ENCODE data around the gene FZD2.
"Not testable (repeated sequence)": the region's sequence is repeated elsewhere in the genome, so short reads cannot be mapped to it uniquely, and the experiment has no call there.

The FZD2 gene

GRCh38 chr17:44556832-44557606 lies at the start of gene FZD2:
TSS of gene FZD2 (plus strand) at chr17:44557484. CDS start at chr17:44557689, 205 bp downstream.
- Histone ChIP-seq H3K4me3 (ENCODE audit: low read length) (peak within 1 kb of the TSS; percentile 89), H3K27me3 (ENCODE audit: insufficient read depth, low read length) (no peaks in the 10 kb centered on the region), H3K4me1 (ENCODE audit: insufficient read depth, low read length) (peaks cover 34% of the 10 kb centered on the region), H3K9me3 (ENCODE audit: low read length) (no peaks in the 10 kb centered on the region), H2AFZ (ENCODE audit: low read depth, low read length) (no peak within 1 kb of the TSS), H3K36me3 (ENCODE audit: insufficient read depth, low read length) (peaks cover 2% of the 10 kb centered on the region)

DNA sequence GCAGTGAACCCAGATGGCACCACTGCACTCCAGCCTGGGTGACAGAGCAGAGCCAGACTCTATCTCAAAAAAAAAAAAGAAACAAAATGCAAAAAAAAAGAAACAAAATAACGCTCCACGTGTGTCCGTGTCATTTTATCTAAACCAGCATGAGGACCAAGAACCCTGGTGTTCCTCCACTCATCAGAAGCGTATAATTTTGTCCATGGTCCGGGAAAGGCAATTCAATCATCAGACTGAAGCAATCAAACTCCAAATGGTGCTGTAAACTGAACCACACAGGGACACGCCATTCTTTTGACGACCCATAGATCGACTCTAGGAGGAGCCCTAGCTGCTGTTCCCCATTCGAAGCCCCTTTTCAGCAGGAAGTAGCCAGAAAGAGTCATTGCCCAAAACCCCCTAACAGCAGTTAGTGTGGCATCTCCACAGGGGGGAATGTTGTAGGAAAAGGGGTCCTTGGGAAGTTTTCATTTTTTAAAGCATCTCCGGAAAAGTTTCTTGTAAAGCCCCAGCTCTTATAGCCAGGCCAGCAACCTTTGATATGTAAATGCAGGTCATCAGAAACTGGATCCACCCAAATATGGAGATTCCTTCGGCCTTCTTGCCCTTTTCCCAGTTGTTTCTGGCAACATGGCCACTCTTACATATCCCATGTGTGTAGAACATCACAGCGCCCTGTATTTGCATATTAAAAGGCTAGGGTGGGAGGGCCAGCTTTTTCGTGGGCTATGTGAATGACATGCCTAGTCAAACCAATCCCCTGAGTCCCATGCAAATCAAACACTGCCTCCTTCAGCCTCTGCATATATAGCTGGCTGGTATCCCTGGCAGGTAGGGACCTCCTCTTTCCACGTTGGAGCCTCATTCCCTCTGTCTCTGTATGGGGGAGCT lies 45.8 kb upstream of the FZD2 start:
- H3K27me3 ChIP-seq (ENCODE audit: insufficient read depth, low read length); H3K9me3 ChIP-seq (ENCODE audit: low read length); H3K4me1 ChIP-seq (ENCODE audit: insufficient read depth, low read length); H3K36me3 ChIP-seq (ENCODE audit: insufficient read depth, low read length): not testable (repeated sequence)
- Histone ChIP-seq H3K4me3 (ENCODE audit: low read length) (peak overlapping the region; percentile 55), H2AFZ (ENCODE audit: low read depth, low read length) (peak overlapping the region; percentile 30)

DNA sequence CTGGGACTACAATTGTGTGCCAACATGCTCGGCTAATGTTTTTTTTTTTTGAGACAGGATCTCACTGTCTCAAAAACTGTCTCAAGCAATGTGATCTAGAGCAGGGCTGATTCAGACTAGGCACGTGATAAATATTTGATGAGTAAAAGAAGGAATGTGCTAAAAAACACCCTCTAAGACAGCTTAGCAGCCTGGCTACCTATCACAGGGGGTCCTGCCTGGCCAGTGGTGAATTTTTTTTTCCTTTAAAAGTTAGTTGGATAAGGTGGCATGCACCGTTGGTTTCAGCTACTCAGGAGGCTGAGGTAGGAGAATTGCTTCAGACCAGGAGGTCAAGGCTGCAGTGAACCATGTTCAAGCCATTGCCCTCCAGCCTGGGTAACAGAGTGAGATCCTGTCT lies 39.3 kb upstream of the FZD2 start:
- Histone ChIP-seq H3K36me3 (ENCODE audit: insufficient read depth, low read length) (no peaks in the 10 kb centered on the region), H2AFZ (ENCODE audit: low read depth, low read length) (no peak overlapping the region), H3K4me1 (ENCODE audit: insufficient read depth, low read length) (no peaks in the 10 kb centered on the region), H3K4me3 (ENCODE audit: low read length) (no peak overlapping the region), H3K9me3 (ENCODE audit: low read length) (no peaks in the 10 kb centered on the region), H3K27me3 (ENCODE audit: insufficient read depth, low read length) (no peaks in the 10 kb centered on the region)

DNA sequence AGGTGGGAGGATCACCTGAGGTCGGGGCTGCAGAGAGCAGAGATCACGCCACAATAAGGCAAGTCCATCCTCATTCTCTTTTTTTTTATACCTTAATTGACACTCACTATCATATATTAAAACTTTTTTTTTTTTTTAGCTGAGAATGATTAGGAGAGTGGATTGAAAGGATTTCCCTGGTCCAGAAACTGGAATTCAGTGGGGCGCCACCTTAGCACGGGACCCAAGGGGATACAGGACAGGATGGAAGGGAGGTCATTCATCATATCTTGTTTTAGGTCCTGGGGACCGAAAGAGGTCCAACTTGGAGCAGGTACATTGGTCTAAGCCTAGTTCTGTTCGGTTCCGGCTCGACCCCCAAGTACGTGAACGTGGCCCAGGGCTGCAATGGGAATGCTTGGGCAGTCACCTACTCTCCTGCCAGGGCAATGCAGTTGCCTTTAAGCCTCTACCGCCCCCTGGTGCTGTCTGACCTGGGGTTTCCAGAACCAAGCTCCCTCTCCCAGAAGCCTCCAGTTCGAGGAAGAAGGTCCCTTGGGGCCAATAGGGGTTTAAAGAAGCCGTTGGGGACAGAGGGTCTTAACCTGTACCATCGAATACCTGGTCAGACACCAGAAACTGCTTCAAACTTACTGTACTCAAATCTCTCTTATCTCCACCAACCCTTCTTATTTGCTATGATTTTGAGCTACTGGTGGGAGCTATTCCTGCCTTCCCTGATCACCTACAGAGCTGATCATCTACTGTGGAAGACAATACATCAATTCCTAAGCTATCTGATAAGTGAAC lies 34.2 kb upstream of the FZD2 start:
- Histone ChIP-seq H3K4me1 (ENCODE audit: insufficient read depth, low read length) (no peaks in the 10 kb centered on the region), H2AFZ (ENCODE audit: low read depth, low read length) (no peak overlapping the region), H3K27me3 (ENCODE audit: insufficient read depth, low read length) (no peaks in the 10 kb centered on the region)

GRCh38 chr17:44523672-44523972 lies 33.7 kb upstream of the FZD2 start:
- no peaks in the 10 kb centered on the region for H3K27me3 ChIP-seq (ENCODE audit: insufficient read depth, low read length)
- no peaks in the 10 kb centered on the region for H3K9me3 ChIP-seq (ENCODE audit: low read length)
- H3K36me3 ChIP-seq (ENCODE audit: insufficient read depth, low read length) = no peaks in the 10 kb centered on the region
- H3K4me3 ChIP-seq (ENCODE audit: low read length) = no peak overlapping the region
- no peaks in the 10 kb centered on the region for H3K4me1 ChIP-seq (ENCODE audit: insufficient read depth, low read length)
- no peak overlapping the region for H2AFZ ChIP-seq (ENCODE audit: low read depth, low read length)

More for the DNA sequence above, 34.2 kb upstream of the FZD2 start:
- Histone ChIP-seq H3K36me3 (ENCODE audit: insufficient read depth, low read length) (no peaks in the 10 kb centered on the region), H3K4me3 (ENCODE audit: low read length) (no peak overlapping the region), H3K9me3 (ENCODE audit: low read length) (no peaks in the 10 kb centered on the region)

DNA sequence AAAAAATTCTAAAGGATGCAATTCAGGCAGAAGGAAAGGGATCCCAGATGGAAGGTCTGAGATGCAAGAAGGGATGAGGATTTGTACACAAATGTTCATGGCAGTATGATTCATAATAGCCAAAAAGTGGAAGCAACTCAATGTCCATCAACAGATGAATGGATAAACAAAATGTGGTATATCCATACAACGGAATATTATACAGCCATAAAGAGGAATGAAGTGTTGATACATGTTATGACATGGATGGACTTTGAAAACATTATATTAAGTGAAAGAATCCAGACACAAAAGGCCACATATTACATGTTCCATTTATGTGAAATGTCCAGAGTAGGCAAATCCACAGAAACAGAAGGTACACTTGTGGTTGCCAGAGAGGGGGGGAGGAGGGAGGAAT lies 30.2 kb upstream of the FZD2 start:
- no peak overlapping the region for H3K4me3 ChIP-seq (ENCODE audit: low read length)
- no peaks in the 10 kb centered on the region for H3K27me3 ChIP-seq (ENCODE audit: insufficient read depth, low read length)
- peaks cover 2% of the 10 kb centered on the region for H3K9me3 ChIP-seq (ENCODE audit: low read length)
- H3K4me1 ChIP-seq (ENCODE audit: insufficient read depth, low read length) = no peaks in the 10 kb centered on the region
- no peak overlapping the region for H2AFZ ChIP-seq (ENCODE audit: low read depth, low read length)
- H3K36me3 ChIP-seq (ENCODE audit: insufficient read depth, low read length) = no peaks in the 10 kb centered on the region

DNA sequence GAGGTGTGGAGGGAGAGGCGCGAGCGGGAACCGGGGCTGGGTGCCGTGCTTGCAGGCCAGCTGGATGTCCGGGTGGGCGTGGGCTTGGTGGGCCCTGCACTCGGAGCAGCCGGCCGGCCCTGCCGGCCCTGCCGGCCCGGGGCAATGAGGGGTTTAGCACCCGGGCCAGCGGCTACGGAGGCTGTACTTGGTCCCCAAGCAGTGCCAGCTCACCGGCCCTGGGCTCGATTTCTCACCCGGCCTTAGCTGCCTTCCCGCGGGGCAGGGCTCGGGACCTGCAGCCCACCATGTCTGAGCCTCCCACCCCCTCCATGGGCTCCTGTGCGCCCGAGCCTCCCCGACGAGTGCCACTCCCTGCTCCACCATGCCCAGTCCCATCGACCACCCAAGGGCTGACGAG lies 29.3 kb upstream of the FZD2 start:
- Histone ChIP-seq H3K27me3 (ENCODE audit: insufficient read depth, low read length) (no peaks in the 10 kb centered on the region), H2AFZ (ENCODE audit: low read depth, low read length) (no peak overlapping the region), H3K4me3 (ENCODE audit: low read length) (no peak overlapping the region), H3K36me3 (ENCODE audit: insufficient read depth, low read length) (no peaks in the 10 kb centered on the region), H3K4me1 (ENCODE audit: insufficient read depth, low read length) (no peaks in the 10 kb centered on the region), H3K9me3 (ENCODE audit: low read length) (peaks cover 2% of the 10 kb centered on the region)

GRCh38 chr17:44529864-44530263 lies 27.4 kb upstream of the FZD2 start:
- H3K27me3 ChIP-seq (ENCODE audit: insufficient read depth, low read length) = no peaks in the 10 kb centered on the region
- peaks cover 8% of the 10 kb centered on the region for H3K4me1 ChIP-seq (ENCODE audit: insufficient read depth, low read length)
- H3K36me3 ChIP-seq (ENCODE audit: insufficient read depth, low read length) = no peaks in the 10 kb centered on the region

GRCh38 chr17:44530896-44531418 lies 26.3 kb upstream of the FZD2 start:
- peaks cover 2% of the 10 kb centered on the region for H3K9me3 ChIP-seq (ENCODE audit: low read length)
- H3K36me3 ChIP-seq (ENCODE audit: insufficient read depth, low read length) = no peaks in the 10 kb centered on the region
- H3K4me1 ChIP-seq (ENCODE audit: insufficient read depth, low read length) = peaks cover 9% of the 10 kb centered on the region
- H3K27me3 ChIP-seq (ENCODE audit: insufficient read depth, low read length) = no peaks in the 10 kb centered on the region
- H2AFZ ChIP-seq (ENCODE audit: low read depth, low read length) = no peak overlapping the region
- H3K4me3 ChIP-seq (ENCODE audit: low read length) = no peak overlapping the region

More at GRCh38 chr17:44529864-44530263, 27.4 kb upstream of the FZD2 start:
- Histone ChIP-seq H3K4me3 (ENCODE audit: low read length) (no peak overlapping the region), H3K9me3 (ENCODE audit: low read length) (peaks cover 2% of the 10 kb centered on the region), H2AFZ (ENCODE audit: low read depth, low read length) (no peak overlapping the region)

- Histone ChIP-seq H3K27me3 (ENCODE audit: insufficient read depth, low read length) (no peaks in the 10 kb centered on the region), H3K4me1 (ENCODE audit: insufficient read depth, low read length) (peaks cover 21% of the 10 kb centered on the region), H3K9me3 (ENCODE audit: low read length) (peaks cover 2% of the 10 kb centered on the region), H2AFZ (ENCODE audit: low read depth, low read length) (peak overlapping the region; percentile 69), H3K4me3 (ENCODE audit: low read length) (peak overlapping the region; percentile 41), H3K36me3 (ENCODE audit: insufficient read depth, low read length) (no peaks in the 10 kb centered on the region)
Measured at GRCh38 chr17:44533533-44534246, 23.6 kb upstream of the FZD2 start.

DNA sequence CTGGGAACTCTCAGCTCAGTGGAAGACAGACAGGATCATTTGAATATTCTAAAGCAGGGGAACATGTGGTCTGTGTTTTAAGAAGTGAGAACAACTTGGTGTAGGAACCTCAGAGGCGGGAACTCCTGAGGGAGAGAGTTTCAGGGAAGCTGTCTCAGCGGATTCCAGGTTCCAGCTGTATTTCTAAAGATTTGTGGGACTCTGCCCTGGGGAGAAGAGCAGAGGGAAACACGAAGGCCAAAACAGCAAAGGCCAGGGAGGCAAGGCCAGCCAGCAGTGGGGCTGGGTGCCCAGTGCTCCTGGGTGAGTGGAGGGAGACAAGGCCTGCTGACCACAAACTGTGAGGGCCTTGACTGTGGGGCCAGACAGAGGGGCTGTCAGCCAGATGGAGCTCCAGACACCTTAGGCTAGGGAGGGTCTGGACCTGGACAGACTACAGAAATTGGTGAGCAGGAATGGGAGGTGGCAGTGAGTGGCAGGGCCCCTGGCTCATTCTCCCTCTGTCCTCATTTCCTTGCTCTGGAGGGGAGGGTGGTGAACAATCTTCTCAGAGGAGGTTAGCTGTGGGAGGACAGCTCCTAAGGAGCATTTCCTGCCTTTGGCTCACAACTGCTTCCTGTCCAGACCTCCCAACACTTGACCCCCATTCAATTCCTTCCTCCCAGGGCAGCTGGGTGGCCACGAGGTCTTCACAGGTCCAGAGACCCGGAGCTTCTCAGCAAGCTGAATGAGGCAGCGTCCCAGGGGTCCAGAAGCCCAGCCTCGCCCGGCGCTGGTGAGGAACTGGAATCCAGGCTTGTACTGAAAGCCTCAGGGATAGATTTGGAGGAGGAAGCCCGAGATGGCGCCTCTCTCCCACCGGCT lies 21.0 kb upstream of the FZD2 start:
- H2AFZ ChIP-seq (ENCODE audit: low read depth, low read length) = no peak overlapping the region
- H3K4me3 ChIP-seq (ENCODE audit: low read length) = no peak overlapping the region
- peaks cover 42% of the 10 kb centered on the region for H3K4me1 ChIP-seq (ENCODE audit: insufficient read depth, low read length)
- no peaks in the 10 kb centered on the region for H3K27me3 ChIP-seq (ENCODE audit: insufficient read depth, low read length)
- no peaks in the 10 kb centered on the region for H3K9me3 ChIP-seq (ENCODE audit: low read length)
- H3K36me3 ChIP-seq (ENCODE audit: insufficient read depth, low read length) = no peaks in the 10 kb centered on the region

- not testable (repeated sequence) for H3K4me3 ChIP-seq (ENCODE audit: low read length); H3K9me3 ChIP-seq (ENCODE audit: low read length); H3K36me3 ChIP-seq (ENCODE audit: insufficient read depth, low read length); H2AFZ ChIP-seq (ENCODE audit: low read depth, low read length); H3K27me3 ChIP-seq (ENCODE audit: insufficient read depth, low read length)
- H3K4me1 ChIP-seq (ENCODE audit: insufficient read depth, low read length) = peaks cover 57% of the 10 kb centered on the region
Measured at GRCh38 chr17:44537922-44538321, 19.4 kb upstream of the FZD2 start.

All from neuron (in vitro differentiated cells).